GM19025 (cell line): ENCODE measurements around the gene NOSTRIN.
"Not testable (repeated sequence)": the region's sequence is repeated elsewhere in the genome, so short reads cannot be mapped to it uniquely, and the experiment has no call there.

ENCODE experiments used
- ATAC-seq: cut with Tn5 transposase; IDR thresholded peaks from one replicate; pipeline ENCODE4 v1.9.1; 2021; ENCODE audit warnings: mild to moderate bottlenecking, low read depth, moderate library complexity; ENCODE audit not compliant: unreplicated experiment

NOSTRIN gene

GRCh38 chr2:168801961-168802858 is at the start of gene NOSTRIN:
NOSTRIN (plus strand) TSS chr2:168802637; CDS start chr2:168802647, 10 bp downstream.
- no peak for ATAC-seq

- no peak for ATAC-seq
Observed at GRCh38 chr2:168753765-168754329, 48.6 kb upstream of the NOSTRIN start.

- ATAC-seq: no peak
Observed at GRCh38 chr2:168757223-168757622, 45.2 kb upstream of the NOSTRIN start.

- peak; percentile 68 for ATAC-seq
Observed at GRCh38 chr2:168758970-168759820, 43.2 kb upstream of the NOSTRIN start.

- ATAC-seq: no peak
Observed at GRCh38 chr2:168765401-168765800, 37.0 kb upstream of the NOSTRIN start.

- no peak for ATAC-seq
Observed at GRCh38 chr2:168766600-168766999, 35.8 kb upstream of the NOSTRIN start.

- ATAC-seq: no peak
Observed at GRCh38 chr2:168767258-168767657, 35.2 kb upstream of the NOSTRIN start.

GRCh38 chr2:168768357-168768756 is 34.1 kb upstream of the NOSTRIN start:
- not testable (repeated sequence) for ATAC-seq

GRCh38 chr2:168770796-168771195 is 31.6 kb upstream of the NOSTRIN start:
- no peak for ATAC-seq

- ATAC-seq: no peak
Observed at GRCh38 chr2:168772704-168773103, 29.7 kb upstream of the NOSTRIN start.

GRCh38 chr2:168773128-168773527 is 29.3 kb upstream of the NOSTRIN start:
- no peak for ATAC-seq

- no peak for ATAC-seq
Observed at GRCh38 chr2:168773719-168774521, 28.5 kb upstream of the NOSTRIN start.

GRCh38 chr2:168775837-168776236 is 26.6 kb upstream of the NOSTRIN start:
- ATAC-seq: no peak

GRCh38 chr2:168780669-168781071 is 21.8 kb upstream of the NOSTRIN start:
- no peak for ATAC-seq

GRCh38 chr2:168781191-168781817 is 21.1 kb upstream of the NOSTRIN start:
- no peak for ATAC-seq

GRCh38 chr2:168782271-168782670 is 20.2 kb upstream of the NOSTRIN start:
- ATAC-seq: no peak

- ATAC-seq: no peak
Observed at GRCh38 chr2:168784993-168785392, 17.4 kb upstream of the NOSTRIN start.

GRCh38 chr2:168787098-168787781 is 15.2 kb upstream of the NOSTRIN start:
- ATAC-seq: no peak

GRCh38 chr2:168787782-168788376 is 14.6 kb upstream of the NOSTRIN start:
- ATAC-seq: no peak
